Heart left ventricle (tissue), 16 donors: ENCODE results near the gene LBP. TPM values are rescaled to one million over a fixed set of nuclear protein-coding genes. Genes with fewer than 3 reads are reported as not detected.

Experiments used
- ATAC-seq, 4 donors: fragments of 200-7000 bp; cut with Tn5 transposase; one replicate each; pipeline ENCODE4 v1.9.1; 2020 to 2022; ENCODE audit warnings: moderate library complexity in 4 of 4, mild to moderate bottlenecking in 3 of 4, moderate number of reproducible peaks in 1 of 4
- DNase-seq, 5 donors: peaks; one replicate each; pipeline ENCODE4 v3.0.0-alpha.2; 2020
- H3K27ac ChIP-seq, 12 donors: fragments of 200-600 bp; sonication (generic) in 4 of 12; one replicate each; pipeline versions ENCODE4 v1.5.0 to v1.8.0; 2016 to 2022; ENCODE audit warnings: mild to moderate bottlenecking in 2 of 12
- H3K27me3 ChIP-seq, 9 donors: fragments of 200-600 bp; sonication (generic) in 2 of 9; one replicate each; pipeline versions ENCODE4 v1.5.1 to v1.8.0; 2016 to 2022; ENCODE audit warnings: mild to moderate bottlenecking in 3 of 9
- H3K36me3 ChIP-seq, 9 donors: fragments of 200-600 bp; sonication (generic) in 2 of 9; one replicate each; pipeline versions ENCODE4 v1.5.0 to v1.8.0; 2018 to 2022; ENCODE audit warnings: mild to moderate bottlenecking in 2 of 9
- H3K4me1 ChIP-seq, 12 donors: fragments of 200-600 bp; sonication (generic) in 4 of 12; one replicate each; pipeline versions ENCODE4 v1.5.0 to v1.8.0; 2016 to 2022; ENCODE audit warnings: mild to moderate bottlenecking in 3 of 12
- H3K4me3 ChIP-seq, 12 donors: fragments of 200-600 bp; sonication (generic) in 4 of 12; one replicate each; pipeline versions ENCODE4 v1.5.0 to v1.8.0; 2017 to 2022; ENCODE audit warnings: mild to moderate bottlenecking in 9 of 12, moderate library complexity in 4 of 12
- H3K9me3 ChIP-seq, 12 donors: fragments of 200-600 bp; sonication (generic) in 4 of 12; one replicate each; pipeline versions ENCODE4 v1.5.0 to v1.8.0; 2016 to 2022; ENCODE audit warnings: mild to moderate bottlenecking in 1 of 12
- POLR2A ChIP-seq, 2 donors: fragments of 450-650 bp; IDR thresholded peaks; one replicate each; pipeline ENCODE4 v1.6.1; 2017; ENCODE audit warnings: antibody characterized with exemption in 2 of 2, mild to moderate bottlenecking in 2 of 2, moderate library complexity in 2 of 2
- WGBS, 4 donors: extraction: QIAGEN DNeasy Blood & Tissue Kit in 2 of 4; methylation state at CpG; one replicate each; pipeline versions ENCODE4 v1.1.5 to v1.1.7; 2013 to 2018; 5-methylcytosine and 5-hydroxymethylcytosine counted together
- intact Hi-C, 10 donors: fragments of 100-400 bp; cut with DNase I; formaldehyde crosslinking; loops; one replicate each; pipeline versions ENCODE4 v1.11.1 to v1.14.2; 2022
- polyA plus RNA-seq, 2 donors: library from polyadenylated mRNA; stranded (reverse); fragments of 200-250 nt; gene quantifications; one replicate each; pipeline ENCODE4 v1.2.3, GENCODE V29; 2013
- total RNA-seq, 9 donors: library from RNA; depleted of rRNA in 2 of 9; stranded (reverse); fragments of >200 nt in 2 of 9; fragmentation: NEBNext Ultra II Directional in 3 of 9; extraction: Animal tissue kit (Norgen Biotek cat#: 25700) in 3 of 9; gene quantifications; one replicate each; pipeline versions ENCODE4 v1.1.0 to v1.2.4, GENCODE V29; 2016 to 2023
- TF ChIP-seq, protein P1 (sequence below), 12 donors: fragments of 200-600 bp; sonication (generic) in 4 of 12; IDR thresholded peaks; one replicate each; pipeline versions ENCODE4 v1.5.0 to v1.8.0; 2018 to 2022; ENCODE audit warnings: antibody characterized with exemption in 12 of 12, mild to moderate bottlenecking in 5 of 12
- donor health status: ischemic (EF 13 %, LVEDD 7.1; RV severe dilation, severe dysfunction).
- donor health status: healthy with polysubstance abuse.
- donor health status: DM: no; HTN: yes; CAD: no.
- donor health status: DM: no; HTN: no; CAD: no.
- donor health status: ischemic (EF 25% LVEDD 6.9; RV normal size, moderate dysfunction).
- donor health status: ischemic (EF 25% LVEDD 5.7; RV mildly dilated, moderate dysfunction).
- donor health status: healthy.
- donor health status: DM: yes; HTN: yes; CAD: no.
- donor health status: ischemic (EF 35%, LVEDD 5.7; RV mildly dilated, moderate dysfunction).
- donor health status: nonischemic (EF 11% LVEDD 7.7; RV severe dilation, severe dysfunction).
- donor health status: DM: yes; HTN: yes; CAD: no.
- donor health status: PGD.
- donor health status: ischemic (EF 29% LVEDD 5.4; RV normal size, mild dysfunction).
- donor health status: nonischemic (EF 23%, LVEDD 6.1; RV moderate dilation, normal function).

Gene LBP
- total and polyA plus RNA-seq, 11 donors: 0.15 to 1.2 (median 0.39) TPM; not detected in 5

DNA sequence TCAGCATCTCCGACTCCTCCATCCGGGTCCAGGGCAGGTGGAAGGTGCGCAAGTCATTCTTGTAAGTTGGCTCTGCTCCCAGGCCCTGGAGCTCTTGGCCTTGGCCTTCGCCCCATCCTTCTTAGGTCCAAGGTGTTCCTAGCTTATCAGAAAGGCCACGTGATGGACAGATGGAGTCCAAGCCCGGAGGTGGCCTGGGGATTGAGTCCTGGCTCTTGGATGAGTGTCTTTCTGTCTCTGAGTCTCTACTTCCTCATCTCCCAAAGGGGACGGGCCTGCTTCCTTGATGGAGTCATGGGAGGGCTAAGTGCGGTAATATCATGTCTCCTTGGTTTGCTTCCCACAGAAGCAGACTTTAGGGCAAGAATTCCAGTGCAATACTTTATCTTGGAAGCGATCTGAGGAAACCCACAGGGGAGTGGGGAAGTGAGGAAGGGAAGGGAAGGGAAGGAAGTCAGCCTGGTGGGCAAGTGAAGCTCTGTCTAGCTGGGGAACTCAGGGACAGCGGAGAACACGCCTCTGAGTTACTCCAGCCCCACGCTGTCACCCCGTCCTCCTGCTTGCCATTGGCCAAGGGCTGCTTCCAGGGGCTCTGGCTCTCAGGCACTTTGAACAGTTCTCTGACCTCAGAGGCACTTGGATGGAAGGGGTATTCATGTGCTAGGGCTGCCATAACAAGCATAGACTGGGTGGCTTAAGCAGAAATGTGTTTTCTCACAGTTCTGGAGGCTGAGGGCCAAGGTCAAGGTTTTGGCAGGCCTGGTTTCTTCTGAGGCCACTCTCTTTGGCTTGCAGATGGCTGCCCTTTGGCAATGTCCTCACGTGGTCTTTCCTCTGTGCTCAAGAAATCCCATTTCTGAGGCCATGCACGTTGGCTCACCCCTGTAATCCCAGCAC lies 4.8 kb downstream of the LBP start:
- intact Hi-C loops: no loop called here
- no peak for DNase-seq
- H3K27ac ChIP-seq: peak overlapping the region in 3 of 12 donors; percentile 9 to 39 (median 19)
- H3K4me3 ChIP-seq: no peak overlapping the region
- peak in 2 of 4 donors; percentile 39 to 43 for ATAC-seq
- peaks cover 0 to 16% (median 0%) of the 10 kb centered on the region in 12 donors for H3K4me1 ChIP-seq
- no peaks in the 10 kb centered on the region for H3K9me3 ChIP-seq
- 61 to 71% (median 63%) methylated on average over 15 of the region's 15 CpGs for WGBS, 4 donors
- TF ChIP-seq, protein P1, sequence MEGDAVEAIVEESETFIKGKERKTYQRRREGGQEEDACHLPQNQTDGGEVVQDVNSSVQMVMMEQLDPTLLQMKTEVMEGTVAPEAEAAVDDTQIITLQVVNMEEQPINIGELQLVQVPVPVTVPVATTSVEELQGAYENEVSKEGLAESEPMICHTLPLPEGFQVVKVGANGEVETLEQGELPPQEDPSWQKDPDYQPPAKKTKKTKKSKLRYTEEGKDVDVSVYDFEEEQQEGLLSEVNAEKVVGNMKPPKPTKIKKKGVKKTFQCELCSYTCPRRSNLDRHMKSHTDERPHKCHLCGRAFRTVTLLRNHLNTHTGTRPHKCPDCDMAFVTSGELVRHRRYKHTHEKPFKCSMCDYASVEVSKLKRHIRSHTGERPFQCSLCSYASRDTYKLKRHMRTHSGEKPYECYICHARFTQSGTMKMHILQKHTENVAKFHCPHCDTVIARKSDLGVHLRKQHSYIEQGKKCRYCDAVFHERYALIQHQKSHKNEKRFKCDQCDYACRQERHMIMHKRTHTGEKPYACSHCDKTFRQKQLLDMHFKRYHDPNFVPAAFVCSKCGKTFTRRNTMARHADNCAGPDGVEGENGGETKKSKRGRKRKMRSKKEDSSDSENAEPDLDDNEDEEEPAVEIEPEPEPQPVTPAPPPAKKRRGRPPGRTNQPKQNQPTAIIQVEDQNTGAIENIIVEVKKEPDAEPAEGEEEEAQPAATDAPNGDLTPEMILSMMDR (IDR thresholded peaks at IDR 0.05): no peak
- TF ChIP-seq POLR2A (IDR thresholded peaks at IDR 0.05): no peak
- no peaks in the 10 kb centered on the region for H3K27me3 ChIP-seq
- no peaks in the 10 kb centered on the region for H3K36me3 ChIP-seq

DNA sequence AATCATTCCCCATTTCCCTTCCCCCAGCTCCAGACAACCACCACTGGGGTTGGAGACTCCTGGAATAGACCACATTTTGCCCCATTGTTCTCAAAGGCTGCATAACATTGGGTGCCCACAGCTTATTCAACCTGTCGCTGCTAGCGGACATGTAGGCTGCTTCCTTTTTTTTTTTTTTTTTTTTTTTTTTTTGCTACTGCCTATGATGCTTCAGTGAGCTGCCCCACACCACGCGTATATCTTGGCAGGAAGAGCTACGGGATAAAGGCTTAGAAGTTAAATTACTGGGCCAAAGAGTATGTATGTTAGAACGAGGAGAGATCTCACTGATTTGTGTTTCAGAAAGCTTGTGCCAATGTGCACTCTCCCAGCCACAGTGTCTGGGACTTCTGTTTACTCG lies 7.0 kb downstream of the LBP start:
- TF ChIP-seq, protein P1 (IDR thresholded peaks at IDR 0.05): no peak
- TF ChIP-seq POLR2A (IDR thresholded peaks at IDR 0.05): no peak
- Histone ChIP-seq H3K4me3 (no peak overlapping the region), H3K27me3 (no peaks in the 10 kb centered on the region), H3K27ac (no peak overlapping the region), H3K9me3 (no peaks in the 10 kb centered on the region), H3K4me1 (peaks cover 0 to 16% (median 0%) of the 10 kb centered on the region in 12 donors), H3K36me3 (no peaks in the 10 kb centered on the region)
- WGBS, 4 donors: 44 to 60% (median 57%) methylated on average over 7 of the region's 7 CpGs
- ATAC-seq (no peak), DNase-seq (no peak)
- intact Hi-C loops: no loop called here

DNA sequence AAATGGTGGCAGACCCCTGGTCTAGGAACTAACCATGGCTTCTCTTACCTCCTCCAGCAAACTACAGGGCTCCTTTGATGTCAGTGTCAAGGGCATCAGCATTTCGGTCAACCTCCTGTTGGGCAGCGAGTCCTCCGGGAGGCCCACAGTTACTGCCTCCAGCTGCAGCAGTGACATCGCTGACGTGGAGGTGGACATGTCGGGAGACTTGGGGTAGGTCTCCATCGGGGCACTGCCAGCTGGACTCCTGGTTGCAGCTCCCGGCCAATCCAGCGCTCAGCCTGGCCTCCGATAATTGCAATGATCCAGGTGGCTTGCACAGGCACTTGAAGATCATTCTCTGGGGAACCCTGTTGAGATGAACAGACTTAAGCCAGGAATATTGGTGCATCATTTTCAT lies 7.9 kb downstream of the LBP start:
- Histone ChIP-seq H3K4me3 (no peak overlapping the region), H3K9me3 (no peaks in the 10 kb centered on the region), H3K4me1 (peaks cover 0 to 16% (median 0%) of the 10 kb centered on the region in 12 donors), H3K27ac (no peak overlapping the region), H3K27me3 (no peaks in the 10 kb centered on the region), H3K36me3 (no peaks in the 10 kb centered on the region)
- WGBS, 4 donors: 93 to 95% (median 93%) methylated on average over 7 to 10 of the region's 10 CpGs
- ATAC-seq (no peak), DNase-seq (no peak)
- TF ChIP-seq, protein P1 (IDR thresholded peaks at IDR 0.05): no peak
- TF ChIP-seq POLR2A (IDR thresholded peaks at IDR 0.05): no peak
- intact Hi-C loops: no loop called here

DNA sequence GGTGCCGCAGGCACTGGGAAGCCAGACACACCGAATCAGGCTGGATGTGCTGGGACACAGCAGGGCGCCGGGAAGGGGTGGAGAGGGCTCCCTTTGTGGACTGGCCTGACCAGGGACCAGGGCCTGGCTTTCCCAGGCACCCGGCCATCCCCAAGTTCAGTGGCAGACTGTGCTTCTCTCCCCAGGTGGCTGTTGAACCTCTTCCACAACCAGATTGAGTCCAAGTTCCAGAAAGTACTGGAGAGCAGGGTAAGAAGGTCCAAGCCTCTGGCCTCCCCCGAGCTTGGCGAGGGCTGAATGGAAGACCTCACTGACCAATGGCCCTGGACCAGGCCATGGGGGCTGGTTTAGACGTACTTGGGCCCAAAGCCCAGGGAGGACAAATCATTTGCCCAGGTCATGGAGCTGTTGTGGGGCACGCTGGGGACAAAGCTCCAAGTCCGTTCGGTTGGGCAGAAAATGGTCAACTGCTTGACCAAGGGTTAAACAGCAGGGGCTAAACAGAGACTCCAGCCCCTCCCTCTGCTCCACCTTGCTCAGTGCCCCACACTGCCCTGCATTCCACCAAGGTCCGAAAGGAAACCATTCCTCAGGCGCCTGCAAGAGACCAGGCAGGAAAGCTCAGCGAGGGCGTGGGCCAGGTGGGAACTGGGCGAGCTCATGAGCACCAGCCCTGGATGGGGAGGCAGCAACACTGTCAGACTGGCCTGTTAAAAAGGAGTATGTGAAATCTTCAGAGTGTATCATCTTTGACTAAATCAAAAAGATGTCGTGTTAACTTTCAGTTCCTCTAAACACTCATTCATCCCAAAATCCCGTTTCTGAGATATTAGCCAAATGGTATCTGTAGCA lies 9.1 kb downstream of the LBP start:
- Histone ChIP-seq H3K4me1 (peaks cover 0 to 15% (median 0%) of the 10 kb centered on the region in 12 donors), H3K9me3 (no peaks in the 10 kb centered on the region), H3K27me3 (no peaks in the 10 kb centered on the region), H3K27ac (no peak overlapping the region), H3K36me3 (no peaks in the 10 kb centered on the region), H3K4me3 (no peak overlapping the region)
- no peak for ATAC-seq
- intact Hi-C loops: no loop called here
- TF ChIP-seq, protein P1 (IDR thresholded peaks at IDR 0.05): no peak
- TF ChIP-seq POLR2A (IDR thresholded peaks at IDR 0.05): no peak
- WGBS, 4 donors: 79 to 90% (median 89%) methylated on average over 17 to 18 of the region's 18 CpGs
- no peak for DNase-seq
